H1 (cell line): ENCODE measurements around the gene PRAF2. TPM values are rescaled to one million over a fixed set of nuclear protein-coding genes. Genes with fewer than 3 reads are reported as not detected.

Experiments
- CTCF ChIA-PET: fragments of 300-600 bp; sonication (Branson Sonifier 250); formaldehyde crosslinking; loops from one replicate; lab custom pipeline; 2021; ENCODE audit not compliant: partially characterized antibody; lab: Charles Lee
- POLR2A ChIA-PET: fragments of 300-600 bp; sonication (Branson Sonifier 250); formaldehyde crosslinking; loops from one replicate; lab custom pipeline; 2021; ENCODE audit warnings: inconsistent platforms; ENCODE audit not compliant: partially characterized antibody; lab: Charles Lee
- DNase-seq, 2 experiments: peaks; one replicate each; pipeline versions ENCODE4 v3.0.0 to v3.0.0-alpha.2; 2010 to 2022; ENCODE audit warnings: low spot score in 2 of 2, low read depth in 1 of 2, mixed read lengths in 1 of 2
- FAIRE-seq: peaks from 2 replicates; lab custom pipeline; 2011; peaks lifted over from hg19 to GRCh38; lab: Jason Lieb, UNC
- H2AFZ ChIP-seq: 2 replicates; pipeline ENCODE4 v1.8.1; 2012; ENCODE audit warnings: low read length, inconsistent platforms
- H2AK5ac ChIP-seq: 2 replicates; pipeline ENCODE4 v1.6.1; 2013; ENCODE audit warnings: low read depth, low read length
- H2BK120ac ChIP-seq: replicated peaks from 2 replicates; pipeline ENCODE3; 2013; ENCODE audit warnings: low read depth, low read length, inconsistent platforms
- H2BK12ac ChIP-seq: 2 replicates; pipeline ENCODE4 v1.6.1; 2013; ENCODE audit warnings: low read depth, low read length
- H2BK15ac ChIP-seq: 2 replicates; pipeline ENCODE4 v1.6.1; 2013; ENCODE audit warnings: low read length
- H2BK20ac ChIP-seq: 2 replicates; pipeline ENCODE4 v1.6.1; 2013; ENCODE audit warnings: low read length
- H2BK5ac ChIP-seq: 2 replicates; pipeline ENCODE4 v1.6.1; 2013; ENCODE audit warnings: low read depth, low read length
- H3K14ac ChIP-seq: 2 replicates; pipeline ENCODE4 v1.6.1; 2013; ENCODE audit warnings: inconsistent platforms; ENCODE audit not compliant: insufficient read length
- H3K18ac ChIP-seq: 2 replicates; pipeline ENCODE4 v1.6.1; 2013; ENCODE audit warnings: low read length; ENCODE audit errors: extremely low read depth
- H3K23ac ChIP-seq: 2 replicates; pipeline ENCODE4 v1.6.1; 2013; ENCODE audit warnings: inconsistent platforms; ENCODE audit not compliant: insufficient read length
- H3K23me2 ChIP-seq: 2 replicates; pipeline ENCODE4 v1.6.1; 2013; ENCODE audit warnings: low read depth, low read length
- H3K27ac ChIP-seq: 2 replicates; pipeline ENCODE4 v1.6.1; 2011; ENCODE audit warnings: low read depth, low read length, inconsistent platforms
- H3K27me3 ChIP-seq, 4 experiments: replicated peaks in 1 of 4; 1 replicate in 1 of 4; 2 replicates in 3 of 4; pipeline versions ENCODE4 v1.6.1 to v1.8.1; 2011 to 2013; ENCODE audit warnings: low read length in 3 of 4, mild to moderate bottlenecking in 3 of 4, inconsistent platforms in 2 of 4, mixed read lengths in 2 of 4, moderate library complexity in 1 of 4; ENCODE audit not compliant: control insufficient read depth in 3 of 4, insufficient read depth in 3 of 4; ENCODE audit errors: extremely low read depth in 1 of 4
- H3K36me3 ChIP-seq, 4 experiments: 2 replicates each; pipeline versions ENCODE4 v1.6.1 to v1.8.1; 2011 to 2013; ENCODE audit warnings: mild to moderate bottlenecking in 4 of 4, low read length in 3 of 4, moderate library complexity in 2 of 4, control low read depth in 1 of 4, inconsistent platforms in 1 of 4; ENCODE audit not compliant: insufficient read depth in 4 of 4, control insufficient read depth in 2 of 4
- H3K4ac ChIP-seq: replicated peaks from 2 replicates; pipeline ENCODE3; 2013; ENCODE audit warnings: low read length, low read depth, mixed read lengths, inconsistent platforms; ENCODE audit not compliant: insufficient read length
- H3K4me1 ChIP-seq, 4 experiments: replicated peaks in 1 of 4; 1 replicate in 1 of 4; 2 replicates in 3 of 4; pipeline versions ENCODE4 v1.6.1 to v1.8.1; 2011 to 2013; ENCODE audit warnings: low read length in 3 of 4, inconsistent platforms in 2 of 4, mixed read lengths in 1 of 4; ENCODE audit not compliant: insufficient read depth in 4 of 4, control insufficient read depth in 3 of 4
- H3K4me2 ChIP-seq, 2 experiments: 2 replicates each; pipeline versions ENCODE4 v1.6.1 to v1.8.1; 2011 to 2013; ENCODE audit warnings: low read depth in 2 of 2, low read length in 2 of 2, control low read depth in 1 of 2, inconsistent platforms in 1 of 2, mild to moderate bottlenecking in 1 of 2; ENCODE audit not compliant: insufficient read depth in 1 of 2
- H3K4me3 ChIP-seq, 4 experiments: fragments of 200-600, 300-600 bp in 1 of 4; sonication (generic), shearing (Covaris generic), sonication (Bioruptor Twin) in 1 of 4; 2 replicates each; pipeline versions ENCODE4 v1.5.1 to v1.8.1; 2011 to 2016; ENCODE audit warnings: low read length in 4 of 4, low read depth in 3 of 4, control low read depth in 2 of 4, inconsistent platforms in 2 of 4, mild to moderate bottlenecking in 2 of 4, mixed read lengths in 1 of 4, moderate library complexity in 1 of 4; ENCODE audit not compliant: insufficient read depth in 2 of 4; ENCODE audit errors: extremely low read depth in 1 of 4
- H3K56ac ChIP-seq: replicated peaks from 2 replicates; pipeline ENCODE3; 2013; ENCODE audit warnings: low read depth, mild to moderate bottlenecking, mixed read lengths, low read length, inconsistent platforms; ENCODE audit not compliant: insufficient read length
- H3K79me1 ChIP-seq: 2 replicates; pipeline ENCODE4 v1.6.1; 2013; ENCODE audit warnings: low read depth, low read length, control low read depth
- H3K79me2 ChIP-seq, 2 experiments: 2 replicates each; pipeline versions ENCODE4 v1.6.1 to v1.8.1; 2012 to 2013; ENCODE audit warnings: low read length in 2 of 2, mild to moderate bottlenecking in 2 of 2, inconsistent platforms in 1 of 2; ENCODE audit not compliant: insufficient read depth in 2 of 2, control insufficient read depth in 1 of 2
- H3K9ac ChIP-seq, 4 experiments: replicated peaks in 1 of 4; 1 replicate in 1 of 4; 2 replicates in 3 of 4; pipeline versions ENCODE4 v1.6.1 to v1.8.1; 2011 to 2013; ENCODE audit warnings: low read depth in 3 of 4, low read length in 3 of 4, control low read depth in 2 of 4, mild to moderate bottlenecking in 2 of 4, moderate library complexity in 2 of 4, inconsistent platforms in 1 of 4; ENCODE audit errors: extremely low read depth in 1 of 4
- H3K9me3 ChIP-seq, 2 experiments: 2 replicates each; pipeline versions ENCODE4 v1.6.1 to v1.8.1; 2012 to 2013; ENCODE audit warnings: mild to moderate bottlenecking in 2 of 2, moderate library complexity in 2 of 2, control low read depth in 1 of 2, inconsistent platforms in 1 of 2, low read depth in 1 of 2, low read length in 1 of 2, mixed read lengths in 1 of 2; ENCODE audit not compliant: insufficient read depth in 2 of 2
- H4K20me1 ChIP-seq, 2 experiments: replicated peaks in 1 of 2; 2 replicates each; pipeline versions ENCODE3 to v1.8.1; 2011 to 2013; ENCODE audit warnings: inconsistent platforms in 2 of 2, low read length in 2 of 2, mild to moderate bottlenecking in 1 of 2; ENCODE audit not compliant: insufficient read depth in 2 of 2, control insufficient read depth in 1 of 2
- H4K5ac ChIP-seq: 2 replicates; pipeline ENCODE4 v1.6.1; 2013; ENCODE audit warnings: low read length, low read depth, mixed read lengths, inconsistent platforms; ENCODE audit not compliant: insufficient read length
- H4K8ac ChIP-seq: 2 replicates; pipeline ENCODE4 v1.8.0; 2013; ENCODE audit warnings: mild to moderate bottlenecking, moderate library complexity, low read length, inconsistent platforms; ENCODE audit not compliant: insufficient read depth; ENCODE audit errors: extremely low read depth
- H4K91ac ChIP-seq: replicated peaks from 2 replicates; pipeline ENCODE3; 2013; ENCODE audit warnings: low read length, mixed read lengths, inconsistent platforms; ENCODE audit not compliant: insufficient read length
- BACH1 ChIP-seq: IDR thresholded peaks from 2 replicates; pipeline ENCODE4 v1.6.1; 2012; ENCODE audit warnings: low read length, improper control_type of control experiment
- EP300 ChIP-seq, 2 experiments: IDR thresholded peaks; 1 replicate in 1 of 2; 2 replicates in 1 of 2; pipeline ENCODE4 v1.6.1; 2011 to 2012; ENCODE audit warnings: low read depth in 2 of 2, low read length in 2 of 2, mild to moderate bottlenecking in 2 of 2, borderline replicate concordance in 1 of 2, inconsistent platforms in 1 of 2, moderate library complexity in 1 of 2
- JUND ChIP-seq: IDR thresholded peaks from 2 replicates; pipeline ENCODE4 v1.6.1; 2011; ENCODE audit warnings: mild to moderate bottlenecking, improper control_type of control experiment, low read length
- SIX5 ChIP-seq: IDR thresholded peaks from 2 replicates; pipeline ENCODE4 v1.6.1; 2011; ENCODE audit warnings: mild to moderate bottlenecking, low read depth, low read length
- WGBS, 2 experiments: shearing (Covaris generic) in 1 of 2; methylation state at CpG; one replicate each; pipeline versions ENCODE4 v1.1.6 to v1.1.7; 2013 to 2015; ENCODE audit warnings: low lambda C conversion rate in 2 of 2, mixed read lengths in 2 of 2, inconsistent platforms in 1 of 2, low coverage in 1 of 2, missing lambda C conversion rate in 1 of 2; ENCODE audit not compliant: insufficient replicate concordance in 2 of 2, insufficient coverage in 1 of 2, insufficient read length in 1 of 2; ENCODE audit errors: extremely low coverage in 1 of 2, missing lambda C conversion rate in 1 of 2; 5-methylcytosine and 5-hydroxymethylcytosine counted together
- polyA plus RNA-seq, 7 experiments: library from polyadenylated mRNA; depleted of rRNA in 3 of 7; stranded (reverse) in 5 of 7; unstranded in 2 of 7; fragments of >200 nt in 5 of 7; fragments of 200-250 nt in 2 of 7; gene quantifications; 1 replicate in 5 of 7; 2 replicates in 1 of 7; 4 replicates in 1 of 7; pipeline versions ENCODE4 v1.2.1 to v1.2.3, GENCODE V29; 2011 to 2013; ENCODE audit warnings: missing spikeins in 2 of 7, mixed read lengths in 2 of 7
- total RNA-seq: library from RNA; stranded (reverse); fragmentation: NEBNext Ultra II Directional; extraction: Animal tissue kit (Norgen Biotek cat#: 25700); gene quantifications from 2 replicates; pipeline ENCODE4 v1.2.1, GENCODE V29; 2021

PRAF2 gene
- total and polyA plus RNA-seq, 2 of the 8 experiments (the other 6 are each of a cell fraction or from before 2014, with no cell fraction given), result 11.3 to 15.4 TPM

DNA sequence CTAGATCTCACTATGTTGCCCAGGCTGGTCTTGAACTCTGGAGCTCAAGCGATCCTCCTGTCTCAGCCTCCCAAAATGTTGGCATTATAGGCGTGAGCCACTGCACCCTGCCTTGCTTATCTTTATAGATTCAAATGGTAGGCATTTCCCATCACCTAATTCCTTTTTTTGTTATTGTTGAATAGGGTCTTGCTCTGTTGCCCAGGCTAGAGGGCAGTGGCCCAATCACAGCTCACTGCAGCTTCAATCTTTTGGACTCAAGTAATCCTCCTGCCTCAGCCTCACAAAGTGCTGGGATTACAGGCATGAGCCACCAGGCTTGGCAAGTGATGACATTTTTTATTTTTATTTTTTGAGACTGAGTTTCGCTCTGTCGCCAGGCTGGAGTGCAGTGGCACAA lies 22.6 kb upstream of the PRAF2 start:
- Histone ChIP-seq H2BK5ac (no peak overlapping the region), H3K14ac (no peak overlapping the region), H3K27ac (no peak overlapping the region), H3K27me3 (no peaks in the 10 kb centered on the region), H3K4me1 (no peaks in the 10 kb centered on the region; a peak in 1 of 7 replicates), H2BK12ac (no peak overlapping the region), H3K79me1 (no peaks in the 10 kb centered on the region), H2AFZ (no peak overlapping the region), H4K91ac (no peak overlapping the region), H3K23ac (no peak overlapping the region), H3K4me3 (no peak overlapping the region), H3K4me2 (no peak overlapping the region), H3K4ac (no peak overlapping the region), H4K5ac (no peak overlapping the region), H3K23me2 (peaks cover 2% of the 10 kb centered on the region; the same call in 1 of the 2 replicates), H3K36me3 (no peaks in the 10 kb centered on the region), H3K9ac (no peak overlapping the region), H2BK120ac (no peak overlapping the region), H3K9me3 (no peaks in the 10 kb centered on the region), H2BK20ac (no peak overlapping the region), H3K79me2 (peaks cover 0 to 3% of the 10 kb centered on the region in 2 experiments; a peak in 1 of 4 replicates), H4K20me1 (no peaks in the 10 kb centered on the region), H3K18ac (no peak overlapping the region), H2BK15ac (no peak overlapping the region), H4K8ac (no peak overlapping the region), H3K56ac (no peak overlapping the region), H2AK5ac (no peak overlapping the region)
- TF ChIP-seq SIX5, result no peak
- no peak for TF ChIP-seq EP300 (IDR thresholded peaks at IDR 0.05; ENCODE audit: borderline replicate concordance in 1 of 2, low read depth in 2 of 2, low read length in 2 of 2)
- TF ChIP-seq JUND, result no peak
- TF ChIP-seq BACH1, result no peak
- DNase-seq, result no peak
- WGBS, 2 experiments, result 84% methylated on average over 3 of the region's 4 CpGs; no CpG with 5 or more reads in 1 of the 2 experiments
- FAIRE-seq, result no peak
- POLR2A ChIA-PET, result no interaction called here
- CTCF ChIA-PET, result interaction anchor here (1.3 kb wide), 1 partner anchor 10 kb away, joined by 3 read pairs; no protein-coding TSS in a partner anchor
